ENCODE results near the gene LNP1.

Gene LNP1

GRCh38 chr3:100407164-100407563 lies 5.8 kb downstream of the LNP1 start:
- Mint-ChIP-seq H3K4me3 (no peak overlapping the region), H3K36me3 (peaks cover 25% of the 10 kb centered on the region), H3K27me3 (no peaks in the 10 kb centered on the region), H3K9me3 (peaks cover 9% of the 10 kb centered on the region), H3K27ac (no peak overlapping the region), H3K4me1 (peaks cover 6% of the 10 kb centered on the region)
- DNase-seq (ENCODE audit: low spot score in 2 of 2): no peak
- no peak for ATAC-seq (ENCODE audit: low read depth)

DNA sequence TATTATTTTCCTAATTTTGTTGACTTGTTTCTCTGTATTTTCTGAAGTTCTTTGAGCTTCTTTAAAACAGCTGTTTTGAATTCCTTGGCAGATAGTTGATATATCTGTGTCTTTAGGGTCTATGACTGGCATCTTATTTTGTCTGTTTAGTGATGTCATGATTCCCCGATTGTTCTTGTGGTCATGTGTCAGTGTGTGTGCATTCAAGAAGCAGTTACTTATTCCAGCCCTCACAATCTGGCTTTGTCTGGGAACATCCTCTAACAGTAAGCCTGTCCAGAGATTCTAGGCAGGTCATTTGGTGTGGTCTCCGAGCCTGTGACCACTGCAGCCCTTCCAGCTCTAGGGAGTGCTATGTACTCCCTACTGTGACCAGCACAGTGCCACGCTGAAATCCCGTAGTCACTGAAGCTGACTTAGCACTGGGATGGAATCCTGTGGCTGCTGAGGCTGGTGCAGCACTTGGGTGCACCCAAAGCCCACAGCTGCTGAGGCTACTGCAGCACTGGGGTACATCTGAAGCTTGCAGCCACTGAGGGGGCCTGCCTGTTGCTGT lies 6.7 kb downstream of the LNP1 start:
- DNase-seq (ENCODE audit: low spot score in 2 of 2) (no peak), ATAC-seq (ENCODE audit: low read depth) (no peak)
- H3K27ac Mint-ChIP-seq: no peak overlapping the region
- no peaks in the 10 kb centered on the region for H3K27me3 Mint-ChIP-seq
- peaks cover 6% of the 10 kb centered on the region for H3K4me1 Mint-ChIP-seq
- no peak overlapping the region for H3K4me3 Mint-ChIP-seq
- peaks cover 28% of the 10 kb centered on the region for H3K36me3 Mint-ChIP-seq
- peaks cover 9% of the 10 kb centered on the region for H3K9me3 Mint-ChIP-seq

DNA sequence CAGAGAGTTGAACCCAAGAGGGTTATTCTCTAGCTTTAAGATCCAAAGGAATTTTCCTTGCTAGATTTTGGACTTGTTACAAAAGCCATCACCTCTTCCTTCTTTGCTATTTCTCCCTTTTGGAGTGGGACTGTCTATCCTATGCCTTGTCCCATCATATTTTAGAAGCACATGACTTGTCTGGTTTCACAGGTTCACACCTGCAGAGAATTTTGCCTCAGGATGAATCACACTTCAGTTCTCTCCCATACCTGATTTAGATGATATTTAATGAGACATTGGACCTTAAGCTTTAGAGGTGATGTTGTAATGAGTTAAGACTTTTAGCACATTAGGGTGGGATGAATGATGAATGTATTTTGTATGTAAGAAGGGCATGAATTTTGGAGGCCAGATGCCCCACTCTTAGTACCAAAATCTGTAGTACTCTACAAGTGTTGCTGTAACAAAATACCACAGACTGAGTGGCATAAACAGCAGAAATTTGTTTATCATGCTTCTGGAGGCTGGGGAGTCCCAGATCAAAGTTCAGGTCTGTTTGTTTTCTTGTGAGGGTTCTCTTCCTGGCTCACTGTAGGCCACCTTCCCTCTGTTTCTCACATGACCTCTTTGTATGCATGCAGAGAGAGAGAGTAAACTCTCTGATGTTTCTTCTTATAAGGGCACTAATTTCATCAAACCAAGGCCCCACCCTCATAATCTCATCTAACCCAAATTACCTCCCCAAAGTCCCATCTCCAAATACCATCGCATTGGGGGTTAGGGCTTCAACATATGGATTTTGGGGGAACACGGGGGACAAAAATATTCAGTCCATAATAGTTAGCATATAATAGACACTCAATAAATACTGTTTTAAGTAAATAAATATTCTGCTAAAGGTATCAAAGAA lies 10.0 kb downstream of the LNP1 start:
- Mint-ChIP-seq H3K27me3 (no peaks in the 10 kb centered on the region), H3K27ac (no peak overlapping the region), H3K4me3 (no peak overlapping the region), H3K9me3 (peaks cover 9% of the 10 kb centered on the region), H3K36me3 (peaks cover 22% of the 10 kb centered on the region), H3K4me1 (no peaks in the 10 kb centered on the region)
- ATAC-seq (ENCODE audit: low read depth) (no peak), DNase-seq (ENCODE audit: low spot score in 2 of 2) (no peak)

GRCh38 chr3:100412912-100413590 lies 11.7 kb downstream of the LNP1 start:
- Mint-ChIP-seq H3K4me3 (no peak overlapping the region), H3K27me3 (no peaks in the 10 kb centered on the region), H3K4me1 (no peaks in the 10 kb centered on the region), H3K36me3 (peaks cover 17% of the 10 kb centered on the region), H3K27ac (no peak overlapping the region), H3K9me3 (peaks cover 5% of the 10 kb centered on the region)
- no peak for DNase-seq (ENCODE audit: low spot score in 2 of 2)
- ATAC-seq (ENCODE audit: low read depth): no peak

- no peaks in the 10 kb centered on the region for H3K4me1 Mint-ChIP-seq
- H3K36me3 Mint-ChIP-seq: peaks cover 17% of the 10 kb centered on the region
- ATAC-seq (ENCODE audit: low read depth) (no peak), DNase-seq (ENCODE audit: low spot score in 2 of 2) (no peak)
- H3K27me3 Mint-ChIP-seq: no peaks in the 10 kb centered on the region
- H3K27ac Mint-ChIP-seq: no peak overlapping the region
- H3K4me3 Mint-ChIP-seq: no peak overlapping the region
- peaks cover 5% of the 10 kb centered on the region for H3K9me3 Mint-ChIP-seq
Measured at GRCh38 chr3:100413613-100414012, 12.3 kb downstream of the LNP1 start.

- peaks cover 7% of the 10 kb centered on the region for H3K4me1 Mint-ChIP-seq
- peaks cover 4% of the 10 kb centered on the region for H3K9me3 Mint-ChIP-seq
- no peak overlapping the region for H3K27ac Mint-ChIP-seq
- no peak overlapping the region for H3K4me3 Mint-ChIP-seq
- H3K36me3 Mint-ChIP-seq: peaks cover 8% of the 10 kb centered on the region
- ATAC-seq (ENCODE audit: low read depth) (no peak), DNase-seq (ENCODE audit: low spot score in 2 of 2) (no peak)
- no peaks in the 10 kb centered on the region for H3K27me3 Mint-ChIP-seq
Measured at GRCh38 chr3:100416176-100416575, 14.8 kb downstream of the LNP1 start.

GRCh38 chr3:100416863-100417262 lies 15.5 kb downstream of the LNP1 start:
- Mint-ChIP-seq H3K27ac (no peak overlapping the region), H3K4me3 (no peak overlapping the region), H3K9me3 (no peaks in the 10 kb centered on the region), H3K27me3 (no peaks in the 10 kb centered on the region), H3K4me1 (peaks cover 7% of the 10 kb centered on the region), H3K36me3 (peaks cover 3% of the 10 kb centered on the region)
- no peak for DNase-seq (ENCODE audit: low spot score in 2 of 2)
- no peak for ATAC-seq (ENCODE audit: low read depth)

DNA sequence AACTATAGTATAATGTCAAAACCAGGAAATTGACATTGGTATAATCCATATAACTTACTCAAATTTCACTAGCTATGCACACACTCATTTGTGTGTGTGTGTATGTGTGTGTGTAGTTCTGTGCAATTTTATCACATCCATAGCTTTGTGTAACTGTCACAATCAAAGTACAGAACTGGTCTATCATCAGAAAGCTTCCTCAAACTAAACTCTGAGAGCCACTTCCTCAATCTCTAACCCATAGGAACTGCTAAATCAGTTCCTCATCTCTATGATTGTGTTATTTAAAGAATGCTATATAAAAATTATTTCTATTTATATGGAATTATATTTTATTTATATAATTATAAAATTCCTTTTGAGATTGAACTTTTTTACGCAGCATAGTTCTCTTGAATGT lies 18.1 kb downstream of the LNP1 start:
- Mint-ChIP-seq H3K4me1 (peaks cover 7% of the 10 kb centered on the region), H3K27ac (no peak overlapping the region), H3K4me3 (no peak overlapping the region), H3K9me3 (no peaks in the 10 kb centered on the region), H3K27me3 (no peaks in the 10 kb centered on the region), H3K36me3 (no peaks in the 10 kb centered on the region)
- DNase-seq (ENCODE audit: low spot score in 2 of 2) (no peak), ATAC-seq (ENCODE audit: low read depth) (peak; percentile 68)

GRCh38 chr3:100420885-100421284 lies 19.5 kb downstream of the LNP1 start:
- Mint-ChIP-seq H3K9me3 (no peaks in the 10 kb centered on the region), H3K4me1 (peaks cover 7% of the 10 kb centered on the region), H3K27me3 (no peaks in the 10 kb centered on the region), H3K27ac (no peak overlapping the region), H3K4me3 (no peak overlapping the region), H3K36me3 (no peaks in the 10 kb centered on the region)
- no peak for ATAC-seq (ENCODE audit: low read depth)
- DNase-seq (ENCODE audit: low spot score in 2 of 2): no peak

- Mint-ChIP-seq H3K36me3 (no peaks in the 10 kb centered on the region), H3K4me1 (peaks cover 7% of the 10 kb centered on the region), H3K27ac (no peak overlapping the region), H3K4me3 (no peak overlapping the region), H3K9me3 (no peaks in the 10 kb centered on the region), H3K27me3 (peaks cover under 1% of the 10 kb centered on the region)
- DNase-seq (ENCODE audit: low spot score in 2 of 2): no peak
- ATAC-seq (ENCODE audit: low read depth): no peak
Measured at GRCh38 chr3:100423611-100424010, 22.3 kb downstream of the LNP1 start.

GRCh38 chr3:100424261-100424660 lies 22.9 kb downstream of the LNP1 start:
- Mint-ChIP-seq H3K9me3 (no peaks in the 10 kb centered on the region), H3K27me3 (peaks cover 2% of the 10 kb centered on the region), H3K36me3 (no peaks in the 10 kb centered on the region), H3K4me1 (peaks cover 6% of the 10 kb centered on the region), H3K4me3 (no peak overlapping the region), H3K27ac (no peak overlapping the region)
- ATAC-seq (ENCODE audit: low read depth): no peak
- no peak for DNase-seq (ENCODE audit: low spot score in 2 of 2)

GRCh38 chr3:100425316-100425715 lies 24.0 kb downstream of the LNP1 start:
- H3K27me3 Mint-ChIP-seq: peaks cover 2% of the 10 kb centered on the region
- no peak overlapping the region for H3K27ac Mint-ChIP-seq
- H3K36me3 Mint-ChIP-seq: no peaks in the 10 kb centered on the region
- H3K4me3 Mint-ChIP-seq: no peak overlapping the region
- no peaks in the 10 kb centered on the region for H3K4me1 Mint-ChIP-seq
- DNase-seq (ENCODE audit: low spot score in 2 of 2): no peak
- no peak for ATAC-seq (ENCODE audit: low read depth)
- no peaks in the 10 kb centered on the region for H3K9me3 Mint-ChIP-seq

- DNase-seq (ENCODE audit: low spot score in 2 of 2): no peak
- H3K4me3 Mint-ChIP-seq: no peak overlapping the region
- no peaks in the 10 kb centered on the region for H3K36me3 Mint-ChIP-seq
- H3K4me1 Mint-ChIP-seq: no peaks in the 10 kb centered on the region
- peaks cover 2% of the 10 kb centered on the region for H3K27me3 Mint-ChIP-seq
- H3K27ac Mint-ChIP-seq: no peak overlapping the region
- no peak for ATAC-seq (ENCODE audit: low read depth)
- no peaks in the 10 kb centered on the region for H3K9me3 Mint-ChIP-seq
Measured at GRCh38 chr3:100426067-100426682, 24.8 kb downstream of the LNP1 start.

DNA sequence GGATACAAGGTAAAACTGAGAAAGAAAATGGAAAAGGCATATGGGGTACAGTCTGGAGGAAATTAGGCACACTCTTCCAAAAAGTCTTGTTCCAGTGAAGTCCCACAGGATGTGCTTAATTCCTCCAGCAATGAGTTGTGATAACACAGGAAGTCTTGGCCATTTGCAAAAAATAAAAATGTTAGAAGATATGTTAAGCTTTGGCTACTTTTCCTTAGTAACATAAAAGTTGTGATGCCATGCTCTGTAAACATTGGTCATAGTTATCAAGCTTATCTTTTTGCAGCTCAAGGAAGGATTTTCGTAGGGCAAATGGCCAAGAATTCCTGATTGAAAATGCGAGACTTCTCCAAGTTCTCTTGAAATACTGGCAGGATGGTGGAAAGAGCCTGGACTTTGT lies 26.4 kb downstream of the LNP1 start:
- DNase-seq (ENCODE audit: low spot score in 2 of 2): no peak
- no peak overlapping the region for H3K4me3 Mint-ChIP-seq
- ATAC-seq (ENCODE audit: low read depth): no peak
- no peak overlapping the region for H3K27ac Mint-ChIP-seq
- H3K9me3 Mint-ChIP-seq: no peaks in the 10 kb centered on the region
- H3K36me3 Mint-ChIP-seq: no peaks in the 10 kb centered on the region
- H3K27me3 Mint-ChIP-seq: peaks cover 2% of the 10 kb centered on the region
- H3K4me1 Mint-ChIP-seq: no peaks in the 10 kb centered on the region
